WTC11 (cell line): ENCODE measurements around the gene SNTA1. TPM values are rescaled to one million over a fixed set of nuclear protein-coding genes. Genes with fewer than 3 reads are reported as not detected.
"Not testable (repeated sequence)": the region's sequence is repeated elsewhere in the genome, so short reads cannot be mapped to it uniquely, and the experiment has no call there.

Source experiments
- ATAC-seq: fragments of 200-7000 bp; cut with Tn5 transposase; 2 replicates; pipeline ENCODE4 v1.10.0; 2021; ENCODE audit warnings: mild to moderate bottlenecking, moderate library complexity
- CTCF ChIA-PET: fragments of 300-600 bp; sonication (Branson Sonifier 250); formaldehyde crosslinking; loops from one replicate; lab custom pipeline; 2021; ENCODE audit warnings: antibody characterized with exemption; lab: Charles Lee
- POLR2A ChIA-PET: fragments of 350-600 bp; sonication (Branson Sonifier 250); formaldehyde crosslinking; loops from one replicate; lab custom pipeline; 2021; ENCODE audit warnings: antibody characterized with exemption; lab: Charles Lee
- DNase-seq: peaks from one replicate; pipeline ENCODE4 v3.0.0; 2021; ENCODE audit warnings: low spot score
- H3K27ac Mint-ChIP-seq: 2 replicates; pipeline ENCODE4 v1.8.0; 2021; ENCODE audit warnings: mixed read lengths
- H3K27me3 Mint-ChIP-seq: 2 replicates; pipeline ENCODE4 v1.8.0; 2021; ENCODE audit warnings: low read depth, mild to moderate bottlenecking, moderate library complexity, mixed read lengths
- H3K36me3 Mint-ChIP-seq: 2 replicates; pipeline ENCODE4 v1.8.0; 2021; ENCODE audit warnings: mixed read lengths
- H3K4me1 Mint-ChIP-seq: 2 replicates; pipeline ENCODE4 v1.8.0; 2022; ENCODE audit warnings: mixed read lengths
- H3K4me3 Mint-ChIP-seq: 2 replicates; pipeline ENCODE4 v1.8.0; 2021; ENCODE audit warnings: mild to moderate bottlenecking, moderate library complexity, mixed read lengths
- H3K9me3 Mint-ChIP-seq: 2 replicates; pipeline ENCODE4 v1.8.0; 2021; ENCODE audit warnings: mixed read lengths
- CDX4 ChIP-seq: fragments of 250-450 bp; sonication (Bioruptor Pico); IDR thresholded peaks from 2 replicates; pipeline ENCODE4 v1.9.0; 2021; ENCODE audit warnings: moderate library complexity, mild to moderate bottlenecking, inconsistent platforms, borderline replicate concordance
- FOXJ3 ChIP-seq: sonication (generic); formaldehyde crosslinking; IDR thresholded peaks from 2 replicates; pipeline ENCODE4 v1.9.0; 2021; ENCODE audit warnings: missing genetic modification reagents, mild to moderate bottlenecking, borderline replicate concordance
- FOXP1 ChIP-seq: sonication (generic); formaldehyde crosslinking; IDR thresholded peaks from 2 replicates; pipeline ENCODE4 v1.8.0; 2022; ENCODE audit warnings: missing genetic modification reagents, mild to moderate bottlenecking, moderate library complexity, borderline replicate concordance
- GABPB1 ChIP-seq: sonication (generic); formaldehyde crosslinking; IDR thresholded peaks from 2 replicates; pipeline ENCODE4 v1.8.1; 2023; ENCODE audit warnings: mild to moderate bottlenecking, missing genetic modification reagents
- GTF2I ChIP-seq: fragments of 250-450 bp; sonication (Bioruptor Pico); conservative IDR thresholded peaks from 2 replicates; pipeline ENCODE4 v1.4.0; 2021; ENCODE audit warnings: mild to moderate bottlenecking
- IRF1 ChIP-seq: sonication (generic); formaldehyde crosslinking; IDR thresholded peaks from 2 replicates; pipeline ENCODE4 v1.8.0; 2023; ENCODE audit warnings: missing genetic modification reagents
- JUN ChIP-seq: sonication (generic); formaldehyde crosslinking; IDR thresholded peaks from 2 replicates; pipeline ENCODE4 v1.8.0; 2023; ENCODE audit warnings: mild to moderate bottlenecking, missing genetic modification reagents
- MAX ChIP-seq: sonication (generic); formaldehyde crosslinking; IDR thresholded peaks from 2 replicates; pipeline ENCODE4 v1.8.0; 2022; ENCODE audit warnings: mild to moderate bottlenecking, missing genetic modification reagents
- PRDM15 ChIP-seq: sonication (generic); formaldehyde crosslinking; IDR thresholded peaks from 2 replicates; pipeline ENCODE4 v1.8.0; 2022; ENCODE audit warnings: missing genetic modification reagents
- PREB ChIP-seq: sonication (generic); formaldehyde crosslinking; IDR thresholded peaks from 2 replicates; pipeline ENCODE4 v1.8.1; 2022; ENCODE audit warnings: mild to moderate bottlenecking, missing genetic modification reagents, moderate library complexity, borderline replicate concordance
- RORB ChIP-seq: fragments of 250-450 bp; sonication (Bioruptor Pico); IDR thresholded peaks from 2 replicates; pipeline ENCODE4 v1.9.0; 2021; ENCODE audit warnings: mild to moderate bottlenecking
- TCF7 ChIP-seq: sonication (generic); formaldehyde crosslinking; IDR thresholded peaks from 2 replicates; pipeline ENCODE4 v1.8.0; 2022; ENCODE audit warnings: mild to moderate bottlenecking, low read depth, missing genetic modification reagents, moderate library complexity
- ZBTB21 ChIP-seq: sonication (generic); formaldehyde crosslinking; IDR thresholded peaks from 2 replicates; pipeline ENCODE4 v1.8.1; 2023; ENCODE audit warnings: mild to moderate bottlenecking, missing genetic modification reagents, borderline replicate concordance
- ZNF121 ChIP-seq: sonication (generic); formaldehyde crosslinking; IDR thresholded peaks from 2 replicates; pipeline ENCODE4 v1.8.0; 2023; ENCODE audit warnings: missing genetic modification reagents
- ZNF281 ChIP-seq: sonication (generic); formaldehyde crosslinking; IDR thresholded peaks from 2 replicates; pipeline ENCODE4 v1.8.0; 2023; ENCODE audit warnings: mild to moderate bottlenecking, missing genetic modification reagents
- ZNF532 ChIP-seq: fragments of 250-450 bp; sonication (Bioruptor Pico); IDR thresholded peaks from 2 replicates; pipeline ENCODE4 v1.9.0; 2021; ENCODE audit warnings: mild to moderate bottlenecking, borderline replicate concordance
- ZNF671 ChIP-seq: fragments of 250-450 bp; sonication (Bioruptor Pico); IDR thresholded peaks from 2 replicates; pipeline ENCODE4 v1.8.0; 2021; ENCODE audit warnings: mild to moderate bottlenecking
- total RNA-seq: library from RNA; stranded (reverse); gene quantifications from 3 replicates; pipeline ENCODE4 v1.2.3, GENCODE V29; 2021

The SNTA1 gene
- total RNA-seq, 1 experiment from 2014 or later = 5.3 TPM

- ATAC-seq, H3K27me3 Mint-ChIP-seq, POLR2A ChIA-PET, H3K9me3 Mint-ChIP-seq, CTCF ChIA-PET, DNase-seq, H3K4me3 Mint-ChIP-seq, H3K36me3 Mint-ChIP-seq, H3K27ac Mint-ChIP-seq: not testable (repeated sequence)
- H3K4me1 Mint-ChIP-seq = peaks cover 10% of the 10 kb centered on the region
Measured at GRCh38 chr20:33483186-33483585, 39.6 kb upstream of the SNTA1 start.

GRCh38 chr20:33482581-33482980 is 39.0 kb upstream of the SNTA1 start:
- ChIA-PET CTCF (no interaction called here), POLR2A (no interaction called here)
- TF ChIP-seq TCF7 (CRISPR knock-in tag) (no peak), FOXP1 (CRISPR knock-in tag) (no peak), RORB (no peak), GTF2I (no peak), ZNF121 (CRISPR knock-in tag) (no peak), MAX (CRISPR knock-in tag) (no peak), GABPB1 (CRISPR knock-in tag) (no peak), PREB (CRISPR knock-in tag) (no peak), ZNF532 (no peak), ZNF281 (no peak), ZBTB21 (CRISPR knock-in tag) (no peak), CDX4 (CRISPR knock-in tag) (no peak), FOXJ3 (CRISPR knock-in tag) (no peak), JUN (CRISPR knock-in tag) (no peak), IRF1 (CRISPR knock-in tag) (no peak), ZNF671 (CRISPR knock-in tag) (no peak), PRDM15 (CRISPR knock-in tag) (no peak)
- 0 out of 2 replicates have a peak overlapping the region, but pooled peaks have one; percentile 11 for H3K27ac Mint-ChIP-seq
- ATAC-seq (no peak), DNase-seq (no peak)
- H3K36me3 Mint-ChIP-seq = no peaks in the 10 kb centered on the region
- peaks cover 17% of the 10 kb centered on the region for H3K4me1 Mint-ChIP-seq
- no peaks in the 10 kb centered on the region for H3K27me3 Mint-ChIP-seq
- no peak overlapping the region for H3K4me3 Mint-ChIP-seq
- no peaks in the 10 kb centered on the region for H3K9me3 Mint-ChIP-seq
